HTERT RPE-1 (cell line): ENCODE results near the gene IDH3G.

Source experiments
- in situ Hi-C: fragments of 300-500 bp; cut with MboI; formaldehyde crosslinking; loops from 4 replicates; pipeline ENCODE4 v1.14.3; 2020; ENCODE audit warnings: low sequenced_read_pairs

IDH3G gene

DNA sequence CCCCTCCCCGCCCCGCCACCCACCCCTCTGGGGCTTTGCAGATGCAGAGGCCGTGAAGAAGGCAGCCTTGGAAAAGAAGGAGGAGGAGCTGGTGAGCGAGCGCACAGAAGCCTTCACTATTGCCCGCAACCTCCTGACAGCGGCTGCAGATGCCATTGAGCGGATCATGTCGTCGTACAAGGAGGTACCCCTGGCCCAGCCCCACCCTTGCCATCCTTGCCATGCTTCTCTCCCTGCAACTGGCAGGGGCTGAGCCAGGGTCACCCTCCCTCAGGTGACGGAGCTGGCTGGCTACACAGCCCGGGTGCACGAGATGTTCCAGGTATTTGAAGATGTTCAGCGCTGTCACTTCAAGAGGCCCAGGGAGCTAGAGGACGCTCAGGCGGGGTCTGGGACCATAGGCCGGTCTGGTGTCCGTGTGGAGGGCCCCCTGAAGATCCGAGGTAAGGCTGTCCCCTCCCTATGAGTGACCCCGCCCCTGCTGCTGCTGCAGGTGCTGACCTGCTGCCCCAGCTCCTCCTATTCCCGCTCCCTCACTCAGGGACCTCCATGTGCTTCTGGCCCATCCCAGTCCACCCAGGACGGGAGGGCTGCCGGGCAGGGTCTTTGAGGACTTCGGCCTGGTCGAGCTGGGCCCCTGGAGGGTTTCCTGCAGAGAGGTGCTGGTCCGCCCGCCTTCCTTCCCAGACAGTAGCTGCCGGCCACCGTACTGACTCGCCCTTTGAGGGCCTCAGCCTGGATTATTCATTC is 57.9 kb downstream of the IDH3G start:
- in situ Hi-C loops = no loop called here
